SW 1271 (cell line): ENCODE measurements around the gene RAI14.
"Not testable (repeated sequence)": the region's sequence is repeated elsewhere in the genome, so short reads cannot be mapped to it uniquely, and the experiment has no call there.

Experiments used
- DNase-seq, 2 experiments: peaks; one replicate each; lab custom pipeline; 2025; lab: John Stamatoyannopoulos, UW

The RAI14 gene

DNA sequence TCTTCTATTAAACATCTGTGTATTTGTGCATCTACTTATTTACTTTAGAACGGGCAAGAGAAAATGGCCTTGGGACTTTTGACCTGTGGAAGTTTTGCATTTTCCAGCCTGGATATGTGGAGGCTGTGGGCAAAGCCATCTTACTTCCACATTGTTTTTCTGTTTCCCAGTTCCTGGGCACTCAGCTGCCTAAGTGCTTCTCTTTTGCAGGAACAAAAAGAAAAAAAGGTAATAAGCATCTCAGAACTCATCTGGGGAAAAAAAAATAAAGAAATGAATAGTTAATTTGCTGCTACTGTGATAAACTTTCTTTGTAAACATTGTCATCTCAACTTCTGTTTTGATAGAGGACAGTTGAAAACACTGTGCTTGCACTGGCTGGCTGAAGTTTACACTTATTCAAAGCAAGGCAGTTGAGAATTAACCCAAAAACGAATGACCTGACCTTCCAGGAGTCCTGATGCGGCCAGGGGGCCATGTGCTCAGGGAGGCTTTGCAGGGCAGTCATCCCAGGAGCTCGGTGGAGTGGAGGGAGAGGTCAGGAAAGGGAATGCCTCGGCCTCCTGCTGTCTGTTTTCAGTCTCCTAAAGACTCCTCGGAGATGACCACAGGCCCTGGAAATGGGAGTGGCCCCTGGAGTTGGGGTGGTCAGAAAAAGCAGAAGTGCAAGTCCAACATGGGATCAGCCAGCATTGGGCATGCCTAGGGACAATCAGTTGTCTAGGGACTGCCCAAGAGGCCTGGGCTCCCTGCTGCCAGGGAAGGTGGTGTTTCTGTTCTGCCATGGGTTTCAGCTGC lies 75.5 kb downstream of the RAI14 start:
- no peak for DNase-seq

DNA sequence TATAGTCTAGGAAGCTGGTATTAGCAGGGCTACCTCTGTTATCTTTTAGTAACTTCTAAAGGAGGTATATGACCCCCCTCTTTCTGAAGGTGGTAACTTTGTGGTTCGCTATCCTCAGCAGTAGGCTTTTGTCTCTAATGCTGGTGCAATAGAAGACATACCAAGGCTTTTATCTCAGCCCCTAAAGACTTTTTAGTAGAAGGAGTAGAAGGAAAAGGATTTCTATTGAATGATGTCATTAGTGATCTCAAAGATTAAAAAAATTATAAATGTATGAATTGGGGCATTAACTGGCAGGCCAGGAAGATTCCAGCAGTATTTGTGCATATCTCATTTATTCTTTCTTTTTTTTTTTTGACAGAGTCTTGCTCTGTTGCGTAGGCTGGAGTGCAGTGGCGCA lies 78.2 kb downstream of the RAI14 start:
- DNase-seq, result no peak

DNA sequence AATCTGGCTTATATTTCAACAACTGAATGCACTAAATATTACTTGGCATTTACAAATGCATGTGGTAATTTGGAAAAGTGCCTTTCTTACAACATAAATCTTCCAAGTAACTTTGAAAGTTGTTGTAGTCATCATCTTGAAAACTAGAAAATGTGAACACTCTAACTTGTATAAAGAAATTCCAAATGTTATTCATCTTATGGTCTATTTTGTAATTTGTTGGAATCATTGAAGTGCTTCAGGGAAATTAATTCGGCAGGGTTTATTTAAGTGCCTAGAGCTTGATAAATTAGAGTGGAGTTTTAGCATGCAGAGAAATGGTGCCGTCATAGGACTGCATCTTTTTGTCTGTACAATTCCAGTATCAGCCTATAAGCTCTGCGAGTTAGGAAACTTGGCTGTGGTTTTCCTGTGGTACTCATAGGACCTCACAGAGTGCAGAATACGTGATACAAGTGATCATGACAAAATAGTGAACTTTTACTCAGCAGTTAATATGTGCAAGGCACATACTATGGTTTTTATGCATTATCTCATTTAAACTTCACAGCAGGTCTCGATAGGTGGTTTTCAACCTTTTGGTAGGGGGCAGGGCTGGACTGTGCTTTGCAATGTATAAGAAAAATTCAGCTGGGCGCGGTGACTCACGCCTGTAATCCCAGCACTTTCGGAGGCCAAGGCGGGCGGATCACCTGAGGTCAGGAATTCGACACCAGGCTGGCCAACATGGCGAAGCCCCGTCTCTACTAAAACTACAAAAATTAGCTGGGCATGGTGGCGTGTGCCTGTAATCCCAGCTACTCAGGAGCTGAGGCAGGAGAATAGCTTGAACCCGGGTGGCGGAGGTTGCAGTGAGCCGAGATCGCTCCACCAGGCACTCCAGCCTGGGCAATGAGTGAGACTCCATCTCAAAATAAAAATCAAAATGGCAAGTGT lies 79.6 kb downstream of the RAI14 start:
- no peak for DNase-seq

DNA sequence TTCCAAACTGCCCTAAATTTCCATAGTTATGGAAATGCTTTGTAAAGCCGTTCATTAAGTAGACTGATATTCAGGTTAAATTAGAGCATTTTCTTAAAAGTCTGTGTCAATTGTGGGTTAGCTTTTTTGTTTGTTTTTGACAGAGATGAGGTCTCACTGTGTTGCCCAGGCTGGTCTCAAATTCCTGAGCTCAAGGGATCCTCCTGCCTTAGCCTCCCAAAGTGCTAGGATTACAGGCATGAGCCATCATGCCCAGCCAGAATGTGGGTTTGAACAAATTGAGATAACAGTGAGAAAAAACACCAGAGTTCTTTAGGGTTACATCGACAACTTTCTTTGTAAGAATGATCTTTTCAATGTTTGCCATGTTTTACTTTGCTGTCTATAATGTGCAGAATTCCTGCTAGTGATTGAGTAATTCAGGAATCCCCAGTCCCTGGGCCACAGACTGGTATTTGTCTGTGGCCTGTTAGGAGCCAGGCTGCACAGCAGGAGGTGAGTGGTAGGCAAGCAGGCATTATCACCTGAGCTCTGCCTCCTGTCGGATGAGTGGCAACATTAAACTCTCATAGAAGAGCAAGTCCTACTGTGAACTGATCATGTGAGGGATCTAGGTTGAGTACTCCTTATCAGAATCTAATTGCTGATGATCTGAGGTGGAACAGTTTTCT lies 80.5 kb downstream of the RAI14 start:
- no peak for DNase-seq

DNA sequence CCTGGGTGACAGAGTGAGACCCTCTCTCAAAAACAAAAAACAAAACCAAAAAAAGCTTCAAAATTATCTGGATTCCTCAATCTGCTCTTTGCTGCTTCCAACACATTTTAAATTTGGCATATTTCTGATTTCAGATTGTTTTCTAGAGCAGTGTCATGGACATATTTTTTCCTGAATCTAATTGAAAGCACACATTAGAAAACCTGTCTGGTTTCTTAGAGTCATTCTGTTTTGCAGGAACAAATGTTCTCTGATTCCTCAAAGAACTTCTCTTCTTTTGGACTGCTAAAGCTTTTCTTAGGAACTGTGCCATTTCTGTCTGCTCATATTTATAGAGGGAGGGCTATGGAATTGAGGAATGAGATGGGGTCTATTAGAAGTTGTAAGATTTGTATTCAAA lies 81.6 kb downstream of the RAI14 start:
- DNase-seq, result no peak

DNA sequence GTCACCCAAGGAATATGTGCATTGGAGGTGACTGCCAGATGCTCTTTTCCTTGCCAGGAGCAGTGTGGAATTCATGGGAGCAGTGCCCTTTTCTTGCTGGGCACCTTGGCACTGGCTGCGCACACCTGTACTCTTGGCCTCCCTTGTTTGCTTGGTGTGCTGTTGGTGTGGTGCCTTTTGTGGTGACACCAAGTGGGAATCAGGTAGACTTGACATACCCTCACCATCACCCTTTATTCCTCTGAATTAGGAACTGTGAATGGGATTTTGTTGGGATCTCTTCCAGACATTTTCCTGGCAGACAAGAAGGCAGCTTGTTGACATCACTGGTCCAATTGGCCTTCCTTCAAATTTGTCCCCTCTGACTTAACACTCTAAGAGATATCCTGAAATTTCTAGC lies 82.3 kb downstream of the RAI14 start:
- DNase-seq, result no peak

DNA sequence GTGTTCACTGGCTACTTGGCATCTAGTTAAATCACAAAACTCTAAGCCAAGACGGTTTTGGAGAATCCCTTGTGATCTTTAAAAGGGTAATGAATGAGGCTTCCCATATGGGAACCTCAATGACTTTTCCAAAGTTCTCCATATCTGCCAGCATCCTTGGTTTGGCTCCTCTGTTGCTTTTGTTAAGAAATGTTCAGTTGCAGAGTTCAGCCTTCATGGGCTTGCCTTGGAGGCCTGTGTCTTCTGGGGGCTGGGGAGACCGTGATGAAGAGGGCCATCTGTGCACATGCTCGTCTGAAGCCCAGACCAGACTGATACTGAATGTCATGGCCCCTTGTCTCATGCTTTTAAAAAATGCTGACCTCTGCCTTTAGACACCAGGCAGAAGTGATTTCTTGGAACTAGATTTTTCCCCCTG lies 84.3 kb downstream of the RAI14 start:
- no peak for DNase-seq

DNA sequence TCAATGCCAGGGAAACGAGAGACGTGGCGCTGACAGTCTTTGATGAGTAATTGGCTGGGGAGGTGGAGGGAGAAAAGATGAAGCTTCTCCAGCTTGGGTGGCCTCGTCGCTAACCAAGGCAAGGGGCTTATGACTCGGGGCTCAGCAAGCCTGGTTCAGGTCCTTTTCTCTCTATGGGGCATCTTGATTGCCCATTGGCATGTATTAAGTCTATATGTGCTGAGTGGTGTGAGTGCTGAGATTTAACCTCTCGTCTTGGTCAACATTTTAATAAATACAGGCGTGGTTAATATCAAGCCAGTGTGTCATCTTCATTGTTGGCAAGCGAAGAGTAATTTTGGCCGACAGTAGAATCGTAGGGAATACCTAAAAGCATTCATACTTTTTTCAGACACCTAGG lies 85.9 kb downstream of the RAI14 start:
- no peak for DNase-seq

DNA sequence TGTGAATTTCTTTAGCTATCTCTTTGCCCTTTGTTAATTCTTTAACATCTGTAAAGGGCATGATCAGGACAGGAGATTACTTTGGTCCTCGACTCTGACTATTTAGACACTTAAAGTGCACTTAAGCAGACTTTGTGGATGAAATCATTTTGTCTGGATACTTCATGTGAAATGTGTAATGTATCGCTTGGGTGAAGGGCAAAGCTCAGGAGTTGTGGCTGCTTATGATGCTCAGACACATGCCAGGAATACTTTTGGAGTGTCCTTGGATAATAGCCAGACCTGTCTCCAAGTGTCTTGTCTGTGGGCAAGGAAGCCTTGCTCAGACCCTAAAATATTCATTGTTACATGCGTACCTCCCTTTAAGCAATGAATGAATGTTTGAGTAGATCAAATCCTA lies 87.8 kb downstream of the RAI14 start:
- no peak for DNase-seq

DNA sequence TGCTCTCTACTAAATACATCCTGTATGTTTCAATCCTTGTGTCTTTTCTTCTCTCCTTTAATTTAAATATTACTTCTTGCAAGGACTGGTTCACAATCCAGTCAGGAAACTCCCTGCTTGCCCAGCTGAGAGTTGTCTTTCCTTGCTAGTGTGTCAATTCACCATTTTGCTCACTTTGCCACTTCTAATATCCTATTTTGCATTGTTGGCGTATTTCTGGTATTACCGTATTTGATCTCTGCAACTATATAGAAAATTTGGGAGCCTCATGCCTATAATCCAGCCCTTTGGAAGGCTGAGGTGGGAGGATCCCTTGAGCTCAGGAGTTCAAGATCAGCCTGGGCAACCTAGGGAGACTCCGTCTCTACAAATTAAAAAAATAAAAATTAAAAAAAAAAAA lies 92.3 kb downstream of the RAI14 start:
- no peak for DNase-seq

DNA sequence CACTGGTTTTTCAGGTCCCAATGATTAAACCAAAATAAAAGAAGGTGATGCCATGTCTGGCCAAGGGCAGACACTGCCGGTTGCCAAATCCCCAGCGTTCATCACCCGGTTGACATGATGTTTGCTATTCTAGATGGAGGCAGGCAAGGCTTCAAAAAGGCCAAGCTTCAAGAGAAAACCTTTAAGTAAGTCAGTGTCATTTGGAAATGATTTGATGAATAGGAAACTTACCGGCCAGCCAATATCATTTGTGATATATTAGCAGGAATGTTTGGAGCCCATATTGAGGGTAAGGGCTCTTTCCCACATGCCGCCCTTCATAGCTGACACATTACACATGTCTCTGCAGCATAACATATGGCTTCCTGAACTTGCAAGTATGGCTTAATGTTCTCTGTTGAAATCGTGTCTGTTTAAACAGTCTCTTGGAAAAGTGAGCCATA lies 93.3 kb downstream of the RAI14 start:
- DNase-seq, result no peak

DNA sequence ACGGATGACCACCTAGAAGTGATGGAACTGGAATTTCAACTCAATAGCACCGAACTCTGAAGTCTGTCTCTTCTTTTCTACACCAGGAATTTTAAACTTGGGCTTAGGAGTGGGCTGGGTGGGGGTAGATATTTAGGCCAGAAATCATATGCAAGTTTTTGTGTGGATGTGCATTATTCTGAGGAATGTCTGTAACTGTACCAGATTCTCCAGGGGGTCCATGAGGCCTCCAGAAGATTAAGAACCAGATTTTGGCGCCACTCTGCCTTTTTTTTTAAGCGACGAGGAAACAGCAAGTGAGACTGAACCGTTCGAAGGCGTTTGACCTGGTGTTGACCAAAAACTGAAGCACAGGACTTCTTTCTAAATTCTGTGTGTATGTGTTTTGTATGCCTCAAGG lies 94.1 kb downstream of the RAI14 start:
- DNase-seq, result no peak

DNA sequence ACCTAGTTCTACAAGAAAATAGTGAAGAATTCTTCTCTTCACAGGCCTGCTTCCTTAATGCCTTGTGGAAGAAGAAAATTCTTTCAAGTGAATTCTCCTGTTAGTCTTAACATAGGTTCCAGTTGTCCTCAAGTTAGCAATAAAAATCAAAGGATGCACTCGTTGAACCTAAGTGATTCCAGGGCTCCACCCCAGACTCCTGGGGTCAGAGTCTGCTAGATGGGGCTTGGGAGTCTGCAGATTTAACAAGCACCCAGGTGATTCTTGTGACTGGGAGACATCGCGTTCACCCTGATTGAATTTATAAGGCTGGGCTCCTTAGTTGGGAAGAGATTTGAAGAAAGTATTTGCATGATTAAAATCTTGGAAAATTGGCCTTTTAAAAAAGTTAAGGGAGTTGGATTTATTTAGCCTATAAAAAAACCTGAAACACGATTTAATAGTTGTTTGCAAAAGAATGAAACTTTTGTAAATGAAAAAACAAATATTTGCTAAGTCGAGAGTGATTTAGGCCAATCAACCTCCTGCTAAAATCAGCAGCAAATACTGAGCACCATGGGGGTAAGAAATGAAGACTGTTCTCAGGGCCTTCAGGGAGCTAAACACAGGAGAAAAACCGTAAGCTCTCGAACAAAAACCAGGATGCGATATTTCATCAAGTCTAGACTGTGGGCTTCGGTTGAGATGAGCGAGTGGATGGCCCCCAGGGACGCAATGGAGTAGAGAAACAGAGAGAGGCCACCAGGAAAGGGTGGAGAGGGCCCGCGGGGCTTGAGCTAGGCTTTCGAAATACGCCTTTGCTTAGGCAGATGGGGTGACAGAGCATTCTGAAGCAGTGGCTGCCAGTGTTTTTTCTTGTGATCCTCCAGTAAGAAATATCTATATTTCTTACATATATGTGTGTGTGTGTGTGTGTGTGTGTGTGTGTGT lies 95.9 kb downstream of the RAI14 start:
- no peak for DNase-seq

DNA sequence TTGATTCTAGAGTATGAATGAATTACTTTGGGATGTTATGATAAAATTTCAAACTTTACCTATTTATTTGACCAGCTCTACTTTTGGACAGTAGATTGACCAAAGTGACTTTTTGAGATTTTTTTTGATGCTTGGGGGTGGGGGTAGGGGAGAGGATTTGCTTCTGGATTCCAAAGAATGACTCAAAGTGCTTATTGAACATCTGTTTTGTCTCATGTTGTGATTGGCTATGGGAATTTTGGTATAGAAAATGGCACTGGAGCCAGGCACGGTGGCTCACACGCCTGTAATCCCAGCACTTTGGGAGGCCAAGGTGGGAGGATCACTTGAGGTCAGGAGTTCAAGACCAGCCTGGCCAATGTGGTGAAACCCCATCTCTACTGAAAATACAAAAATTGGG lies 97.1 kb downstream of the RAI14 start:
- DNase-seq, result not testable (repeated sequence)

DNA sequence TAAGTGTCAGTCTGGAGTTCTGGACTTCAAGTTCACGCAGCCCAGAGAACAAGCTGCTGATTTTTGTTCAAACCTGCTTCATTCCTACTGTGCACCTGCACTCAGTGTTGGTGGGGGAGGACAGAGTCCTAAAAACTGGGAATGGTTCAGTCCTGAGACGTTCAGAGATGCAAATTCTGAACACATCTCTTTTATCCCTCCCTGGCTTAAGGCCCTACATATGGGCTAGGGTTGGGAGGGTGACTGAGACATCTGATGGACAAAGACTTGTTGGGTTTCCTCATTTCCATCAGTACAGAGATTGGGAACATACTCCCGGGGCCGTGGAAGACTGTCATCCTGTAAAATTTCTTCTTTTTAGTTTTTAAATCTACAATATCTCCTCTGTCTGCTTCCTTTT lies 99.8 kb downstream of the RAI14 start:
- no peak for DNase-seq

DNA sequence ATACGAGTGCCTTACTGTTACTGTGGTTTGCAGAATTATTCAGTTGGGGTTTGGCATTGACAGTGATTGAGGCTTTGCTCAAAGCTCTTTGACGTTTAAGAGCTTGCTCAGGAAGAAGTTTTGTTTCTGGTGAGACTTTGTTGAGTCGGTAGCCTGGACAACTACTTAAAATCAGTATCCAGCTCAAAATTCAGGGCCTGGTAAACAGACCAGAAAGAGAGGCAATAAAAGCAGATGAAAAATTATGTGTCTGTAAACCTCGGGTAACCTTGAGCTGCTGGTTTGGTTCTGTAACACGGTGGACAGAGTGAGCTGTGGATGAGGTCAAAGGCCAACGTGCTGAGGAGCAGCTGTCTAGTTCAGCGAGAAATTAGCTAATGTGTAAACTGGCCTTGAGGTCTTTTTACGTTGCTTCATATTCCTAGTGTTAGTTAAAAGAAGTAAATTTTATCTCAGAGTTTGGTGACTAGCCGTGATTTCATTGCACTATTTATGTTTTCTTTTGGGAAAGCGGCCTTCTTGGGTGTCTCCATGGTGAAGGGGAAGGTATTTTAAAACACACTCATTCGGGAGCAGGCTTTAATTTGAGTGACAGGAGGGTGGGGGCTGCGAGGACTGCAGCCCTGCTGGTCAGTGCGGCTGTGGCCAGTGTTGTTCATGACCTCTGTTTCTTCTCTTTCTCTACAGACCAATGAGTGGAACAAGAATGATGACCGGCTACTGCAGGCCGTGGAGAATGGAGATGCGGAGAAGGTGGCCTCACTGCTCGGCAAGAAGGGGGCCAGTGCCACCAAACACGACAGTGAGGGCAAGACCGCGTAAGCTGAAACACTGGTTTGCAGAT lies 100.9 kb downstream of the RAI14 start:
- DNase-seq, result no peak

DNA sequence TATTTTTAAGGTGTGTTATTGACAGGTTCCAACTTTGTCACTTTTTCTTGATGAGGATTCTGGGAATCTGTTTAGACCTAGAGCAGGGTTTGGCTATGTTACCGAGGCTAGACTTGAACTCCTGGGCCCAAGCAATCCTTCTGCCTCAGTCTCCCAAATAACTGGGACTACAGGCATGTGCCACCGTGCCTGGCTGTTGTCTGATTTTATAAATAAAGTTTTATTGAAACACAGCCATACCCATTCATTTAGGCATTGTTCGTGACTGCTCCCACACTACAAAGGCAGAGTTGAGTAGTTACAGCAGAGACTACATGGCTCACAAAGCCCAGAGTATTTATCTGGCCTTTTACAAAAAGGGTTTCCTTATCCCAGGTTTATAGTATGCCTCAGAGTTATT lies 102.4 kb downstream of the RAI14 start:
- DNase-seq, result no peak

DNA sequence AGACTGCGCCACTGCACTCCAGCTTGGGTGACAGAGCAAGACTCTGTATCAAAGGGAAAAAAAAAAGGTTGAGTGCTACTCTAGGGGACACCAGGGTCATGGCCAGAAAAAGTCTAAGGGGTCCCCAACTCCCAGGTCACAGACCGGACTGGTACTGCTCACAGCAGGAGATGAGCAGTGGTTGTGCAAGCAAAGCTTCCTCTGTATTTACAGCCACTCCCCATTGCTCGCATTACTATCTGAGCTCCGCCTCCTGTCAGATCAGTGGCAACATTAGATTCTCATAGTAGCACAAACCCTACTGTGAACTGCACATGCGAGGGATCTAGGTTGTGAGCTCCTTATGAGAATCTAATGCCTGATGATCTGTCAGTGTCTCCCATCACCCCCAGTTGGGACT lies 103.1 kb downstream of the RAI14 start:
- DNase-seq, result not testable (repeated sequence)

DNA sequence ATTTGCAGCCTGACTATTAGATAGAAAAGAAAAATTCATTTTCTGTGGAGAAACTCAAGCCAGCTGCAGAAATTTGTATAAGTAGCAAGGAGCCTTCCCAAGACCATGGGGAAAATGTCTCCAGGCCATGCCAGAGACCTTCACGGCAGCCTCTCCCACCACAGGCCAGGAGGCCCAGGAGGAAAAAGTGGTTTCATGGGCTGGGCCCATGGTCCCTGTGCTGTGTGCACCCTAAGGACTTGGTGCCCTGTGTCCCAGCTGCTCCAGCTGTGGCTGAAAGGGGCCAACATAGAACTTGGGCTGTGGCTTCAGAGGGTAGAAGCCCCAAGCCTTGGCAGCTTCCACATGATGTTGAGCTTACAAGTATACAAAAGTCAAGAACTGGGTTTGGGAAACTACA lies 109.5 kb downstream of the RAI14 start:
- no peak for DNase-seq

DNA sequence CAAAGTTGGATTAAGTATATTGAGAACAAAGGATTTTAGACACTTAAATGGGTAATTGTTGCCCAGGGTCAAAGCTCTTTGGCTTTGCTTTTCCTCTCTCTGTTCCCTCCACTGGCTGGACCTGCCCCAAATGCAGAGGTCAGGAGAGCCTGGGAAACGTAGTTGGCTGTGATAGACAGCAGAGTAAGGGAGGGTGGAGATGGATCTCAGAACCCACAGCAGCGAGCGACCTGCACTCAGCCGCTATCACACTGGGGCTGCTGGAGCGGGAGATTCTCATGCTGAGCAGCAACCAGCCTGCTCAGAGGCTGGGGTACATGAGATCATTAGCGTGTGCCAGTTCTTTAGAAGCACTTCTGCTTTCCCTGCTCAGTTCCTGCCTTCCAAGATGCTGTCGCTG lies 111.1 kb downstream of the RAI14 start:
- no peak for DNase-seq

DNA sequence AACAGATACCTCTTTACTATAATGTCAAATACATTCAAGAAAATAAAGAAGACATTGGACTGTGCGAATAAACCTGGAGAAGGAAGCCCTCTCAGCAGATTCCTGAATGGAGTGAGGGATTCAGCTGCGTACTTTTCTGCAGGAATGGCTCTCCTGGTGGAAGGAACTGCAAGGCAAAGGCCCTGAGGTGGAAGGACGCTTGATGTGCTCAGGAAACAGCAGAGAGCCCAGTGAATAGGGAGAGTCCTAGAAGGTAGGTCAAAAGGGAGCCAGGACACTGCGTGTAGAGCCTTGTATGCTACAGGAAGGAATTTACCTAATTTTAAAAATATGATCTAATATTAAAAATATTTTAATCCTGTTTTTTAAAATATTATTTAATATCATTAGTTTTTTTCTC lies 114.4 kb downstream of the RAI14 start:
- DNase-seq, result no peak
